Suppressor macrophage (primary cell): ENCODE measurements around the gene ARHGAP31.

Source experiments
- DNase-seq, 4 experiments: peaks; one replicate each; pipeline ENCODE4 v3.0.0-alpha.2; 2020 to 2022

The ARHGAP31 gene

GRCh38 chr3:119388577-119388976 is 94.4 kb downstream of the ARHGAP31 start:
- DNase-seq: no peak

GRCh38 chr3:119395923-119396358 is 101.8 kb downstream of the ARHGAP31 start:
- no peak for DNase-seq

- DNase-seq: no peak
These were observed 102.7 kb downstream of the ARHGAP31 start for GRCh38 chr3:119396870-119397269.

- DNase-seq: peak; percentile 13 to 86 (median 62)
These were observed 106.3 kb downstream of the ARHGAP31 start for GRCh38 chr3:119400466-119400865.

GRCh38 chr3:119401069-119401468 is 106.9 kb downstream of the ARHGAP31 start:
- no peak for DNase-seq

- DNase-seq: no peak
These were observed 107.6 kb downstream of the ARHGAP31 start for GRCh38 chr3:119401503-119402440.

GRCh38 chr3:119402791-119403190 is 108.6 kb downstream of the ARHGAP31 start:
- DNase-seq: no peak

GRCh38 chr3:119403201-119403600 is 109.0 kb downstream of the ARHGAP31 start:
- no peak for DNase-seq

- DNase-seq: no peak
These were observed 111.1 kb downstream of the ARHGAP31 start for GRCh38 chr3:119405315-119405714.

GRCh38 chr3:119408243-119408950 is 114.2 kb downstream of the ARHGAP31 start:
- DNase-seq: no peak

- no peak for DNase-seq
These were observed 115.7 kb downstream of the ARHGAP31 start for GRCh38 chr3:119409844-119410243.

- DNase-seq: no peak
These were observed 119.6 kb downstream of the ARHGAP31 start for GRCh38 chr3:119413603-119414280.

GRCh38 chr3:119416873-119417272 is 122.7 kb downstream of the ARHGAP31 start:
- DNase-seq: no peak

GRCh38 chr3:119417771-119418512 is 123.8 kb downstream of the ARHGAP31 start:
- DNase-seq: no peak

GRCh38 chr3:119418641-119419040 is 124.5 kb downstream of the ARHGAP31 start:
- no peak for DNase-seq

GRCh38 chr3:119420196-119420595 is 126.0 kb downstream of the ARHGAP31 start:
- DNase-seq: no peak

GRCh38 chr3:119427669-119428068 is 133.5 kb downstream of the ARHGAP31 start:
- no peak for DNase-seq

- DNase-seq: no peak
These were observed 134.4 kb downstream of the ARHGAP31 start for GRCh38 chr3:119428538-119428937.

GRCh38 chr3:119433613-119434325 is 139.6 kb downstream of the ARHGAP31 start:
- DNase-seq: no peak

- DNase-seq: no peak
These were observed 140.5 kb downstream of the ARHGAP31 start for GRCh38 chr3:119434703-119435102.

GRCh38 chr3:119436977-119437376 is 142.8 kb downstream of the ARHGAP31 start:
- no peak for DNase-seq
